ENCODE results near the gene UBAC1. TPM values are rescaled to one million over a fixed set of nuclear protein-coding genes. Genes with fewer than 3 reads are reported as not detected.

Gene UBAC1
- total and polyA plus RNA-seq, 9 of the 15 experiments (the other 6 are each of a cell fraction or from before 2014, with no cell fraction given): 94.0 to 399 (median 228) TPM

DNA sequence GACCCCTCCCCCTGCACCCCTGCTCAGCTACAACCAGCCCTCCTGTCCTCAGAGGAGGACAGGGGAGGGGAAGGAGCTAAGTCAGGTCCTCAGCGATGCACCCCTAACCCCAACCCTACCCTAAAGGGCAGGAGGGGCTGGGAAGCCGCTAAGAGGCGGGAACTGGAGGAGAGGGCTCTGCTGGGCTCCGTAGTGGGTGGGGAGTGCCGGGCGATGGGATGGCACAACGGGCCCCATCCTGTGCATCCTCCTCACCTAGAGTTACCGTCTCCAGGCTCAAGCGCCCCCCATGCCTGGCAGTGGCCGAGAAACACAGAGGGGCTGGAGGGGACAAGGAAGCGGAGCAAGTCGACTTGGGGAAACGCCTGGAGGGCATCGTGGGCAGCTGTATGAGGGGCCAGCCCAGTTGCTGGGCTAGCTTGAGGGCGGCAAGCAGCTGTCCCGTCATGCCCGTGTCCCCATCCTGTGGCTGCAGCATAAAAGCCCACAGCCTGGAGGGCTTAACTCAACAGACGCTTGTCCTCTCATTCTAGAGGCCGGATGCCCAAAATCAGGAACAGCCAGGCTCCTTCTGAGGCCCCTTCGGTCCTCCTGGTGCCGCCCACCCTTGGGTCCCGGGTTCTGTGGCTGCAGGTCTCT lies 23.0 kb upstream of the UBAC1 start (continued):
- TF ChIP-seq, protein P1, sequence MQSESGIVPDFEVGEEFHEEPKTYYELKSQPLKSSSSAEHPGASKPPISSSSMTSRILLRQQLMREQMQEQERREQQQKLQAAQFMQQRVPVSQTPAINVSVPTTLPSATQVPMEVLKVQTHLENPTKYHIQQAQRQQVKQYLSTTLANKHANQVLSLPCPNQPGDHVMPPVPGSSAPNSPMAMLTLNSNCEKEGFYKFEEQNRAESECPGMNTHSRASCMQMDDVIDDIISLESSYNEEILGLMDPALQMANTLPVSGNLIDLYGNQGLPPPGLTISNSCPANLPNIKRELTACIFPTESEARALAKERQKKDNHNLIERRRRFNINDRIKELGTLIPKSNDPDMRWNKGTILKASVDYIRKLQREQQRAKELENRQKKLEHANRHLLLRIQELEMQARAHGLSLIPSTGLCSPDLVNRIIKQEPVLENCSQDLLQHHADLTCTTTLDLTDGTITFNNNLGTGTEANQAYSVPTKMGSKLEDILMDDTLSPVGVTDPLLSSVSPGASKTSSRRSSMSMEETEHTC (IDR thresholded peaks at IDR 0.05): no peak
- TF ChIP-seq CBX3 (IDR thresholded peaks at IDR 0.05; ENCODE audit: borderline replicate concordance in 1 of 2, low read length in 2 of 2) (0 out of 3 replicates have a peak, but pooled peaks of 1 of the 2 experiments have one; percentile 5), ZKSCAN1 (IDR thresholded peaks at IDR 0.05; ENCODE audit: low read depth, low read length) (no peak), POLR2B (IDR thresholded peaks at IDR 0.05; ENCODE audit: low read depth, partially characterized antibody) (no peak), CLOCK (CRISPR knock-in tag; IDR thresholded peaks at IDR 0.05; ENCODE audit: borderline replicate concordance) (no peak), NONO (IDR thresholded peaks at IDR 0.05; ENCODE audit: low read depth in 2 of 2, low read length in 1 of 2) (no peak), ZNF354B (CRISPR knock-in tag; IDR thresholded peaks at IDR 0.05) (no peak), ZBTB7A (IDR thresholded peaks at IDR 0.05; ENCODE audit: borderline replicate concordance, control insufficient read depth, low read depth, low read length) (peak; percentile 13; the same call in 1 of the 2 replicates), FOSL1 (tag; conservative IDR thresholded peaks at IDR 0.05) (no peak), L3MBTL2 (IDR thresholded peaks at IDR 0.05) (peak; percentile 59), NCOA4 (IDR thresholded peaks at IDR 0.05; ENCODE audit: partially characterized antibody) (no peak), RBM25 (IDR thresholded peaks at IDR 0.05; ENCODE audit: low read depth, low read length, severe bottlenecking) (no peak), PURB (CRISPR knock-in tag; IDR thresholded peaks at IDR 0.05; ENCODE audit: low read depth) (no peak), NFIC (IDR thresholded peaks at IDR 0.05) (no peak), RAD21 (CRISPR knock-in tag; conservative IDR thresholded peaks at IDR 0.05 in 1 of 2, IDR thresholded peaks at IDR 0.05 in 1 of 2) (no peak)
- TF ChIP-seq, protein P2, sequence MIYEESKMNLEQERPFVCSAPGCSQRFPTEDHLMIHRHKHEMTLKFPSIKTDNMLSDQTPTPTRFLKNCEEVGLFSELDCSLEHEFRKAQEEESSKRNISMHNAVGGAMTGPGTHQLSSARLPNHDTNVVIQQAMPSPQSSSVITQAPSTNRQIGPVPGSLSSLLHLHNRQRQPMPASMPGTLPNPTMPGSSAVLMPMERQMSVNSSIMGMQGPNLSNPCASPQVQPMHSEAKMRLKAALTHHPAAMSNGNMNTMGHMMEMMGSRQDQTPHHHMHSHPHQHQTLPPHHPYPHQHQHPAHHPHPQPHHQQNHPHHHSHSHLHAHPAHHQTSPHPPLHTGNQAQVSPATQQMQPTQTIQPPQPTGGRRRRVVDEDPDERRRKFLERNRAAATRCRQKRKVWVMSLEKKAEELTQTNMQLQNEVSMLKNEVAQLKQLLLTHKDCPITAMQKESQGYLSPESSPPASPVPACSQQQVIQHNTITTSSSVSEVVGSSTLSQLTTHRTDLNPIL (CRISPR knock-in tag; IDR thresholded peaks at IDR 0.05): no peak
